Measurements from ENCODE around the gene GSTM5.
"Not testable (repeated sequence)": the region's sequence is repeated elsewhere in the genome, so short reads cannot be mapped to it uniquely, and the experiment has no call there.

The GSTM5 gene

DNA sequence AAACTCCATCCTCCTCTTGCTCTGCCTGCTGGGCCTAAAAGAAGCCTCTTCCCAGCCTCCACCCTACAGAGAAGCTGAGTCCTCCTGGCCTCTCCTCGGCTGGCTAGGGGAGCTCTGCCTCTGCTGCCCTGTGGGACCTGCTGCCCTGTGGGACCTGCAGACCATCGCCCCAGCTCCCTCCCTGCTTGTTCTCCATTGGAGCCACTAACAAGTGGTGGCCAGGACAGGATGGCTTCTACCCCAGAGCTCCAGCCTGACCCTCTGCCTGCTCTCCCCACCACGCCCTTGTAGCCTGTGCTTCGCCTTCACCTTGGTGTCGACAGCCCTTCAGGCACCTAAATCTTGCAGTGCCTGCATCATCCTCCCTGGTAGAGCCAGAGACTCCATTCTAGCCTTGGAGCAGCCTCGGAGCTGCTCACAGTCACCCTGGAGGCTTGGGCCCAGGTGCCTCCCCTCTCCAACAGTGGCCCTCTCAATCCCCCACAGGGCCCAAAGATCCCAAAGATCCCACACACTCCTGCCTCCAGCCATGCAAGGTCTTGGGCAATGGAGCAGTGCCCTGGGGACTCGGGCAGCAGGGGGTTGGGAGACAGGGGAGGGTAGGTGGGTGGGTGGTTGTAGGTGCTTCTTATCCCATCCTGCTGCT, 48.7 kb downstream of the GSTM5 start:
- no peak for DNase-seq (ENCODE audit: low read depth in 2 of 2, low spot score in 1 of 2)

DNA sequence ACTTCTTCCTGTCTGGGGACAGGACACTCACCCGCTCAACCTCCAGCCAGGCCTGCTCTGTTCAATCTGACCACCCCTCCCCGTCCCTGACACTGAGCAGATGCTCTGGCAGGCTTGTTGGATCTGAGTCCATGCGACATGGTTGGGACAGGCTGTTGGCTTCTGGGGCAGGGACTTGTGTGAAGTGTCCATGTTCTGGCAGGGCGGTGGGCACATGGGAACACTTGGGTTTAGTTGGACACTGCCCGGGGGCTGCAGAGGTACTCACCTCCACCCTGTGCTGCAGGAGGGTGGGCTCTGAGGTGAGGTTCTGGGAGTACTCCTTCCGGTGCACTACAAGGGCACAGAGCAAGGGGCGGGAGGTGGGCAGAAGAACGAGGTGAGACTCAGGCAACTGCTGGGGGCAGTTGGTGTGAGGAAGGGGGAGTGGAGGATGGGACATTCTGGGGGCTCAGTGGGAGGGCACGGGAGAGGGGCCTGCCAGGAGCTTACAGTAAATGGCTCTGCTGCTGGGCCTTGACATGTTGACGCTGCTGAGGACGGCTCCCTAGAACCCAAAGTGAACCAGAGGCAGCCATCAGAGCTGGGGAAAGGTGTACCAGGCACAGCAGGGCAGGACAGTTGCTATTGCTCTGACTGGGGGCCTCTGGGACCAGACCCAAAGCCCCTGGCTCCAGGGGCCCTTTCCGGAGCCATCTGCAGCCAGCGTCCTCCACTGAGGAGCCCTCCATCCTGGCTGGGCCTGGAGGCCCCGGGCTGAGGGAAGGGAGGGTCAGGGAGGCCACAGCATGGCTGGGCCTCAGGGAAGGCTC, 49.4 kb downstream of the GSTM5 start:
- no peak for DNase-seq (ENCODE audit: low read depth in 2 of 2, low spot score in 1 of 2)

GRCh38 chr1:109762039-109762585, 50.1 kb downstream of the GSTM5 start:
- no peak for DNase-seq (ENCODE audit: low read depth in 2 of 2, low spot score in 1 of 2)

GRCh38 chr1:109762821-109763645, 51.0 kb downstream of the GSTM5 start:
- DNase-seq (ENCODE audit: low read depth in 2 of 2, low spot score in 1 of 2) = no peak

GRCh38 chr1:109763646-109764415, 51.8 kb downstream of the GSTM5 start, which contains the start of gene EPS8L3:
EPS8L3 (minus strand) TSS chr1:109763923; CDS start chr1:109761749, 2,174 bp downstream.
- no peak for DNase-seq (ENCODE audit: low read depth in 2 of 2, low spot score in 1 of 2)

DNA sequence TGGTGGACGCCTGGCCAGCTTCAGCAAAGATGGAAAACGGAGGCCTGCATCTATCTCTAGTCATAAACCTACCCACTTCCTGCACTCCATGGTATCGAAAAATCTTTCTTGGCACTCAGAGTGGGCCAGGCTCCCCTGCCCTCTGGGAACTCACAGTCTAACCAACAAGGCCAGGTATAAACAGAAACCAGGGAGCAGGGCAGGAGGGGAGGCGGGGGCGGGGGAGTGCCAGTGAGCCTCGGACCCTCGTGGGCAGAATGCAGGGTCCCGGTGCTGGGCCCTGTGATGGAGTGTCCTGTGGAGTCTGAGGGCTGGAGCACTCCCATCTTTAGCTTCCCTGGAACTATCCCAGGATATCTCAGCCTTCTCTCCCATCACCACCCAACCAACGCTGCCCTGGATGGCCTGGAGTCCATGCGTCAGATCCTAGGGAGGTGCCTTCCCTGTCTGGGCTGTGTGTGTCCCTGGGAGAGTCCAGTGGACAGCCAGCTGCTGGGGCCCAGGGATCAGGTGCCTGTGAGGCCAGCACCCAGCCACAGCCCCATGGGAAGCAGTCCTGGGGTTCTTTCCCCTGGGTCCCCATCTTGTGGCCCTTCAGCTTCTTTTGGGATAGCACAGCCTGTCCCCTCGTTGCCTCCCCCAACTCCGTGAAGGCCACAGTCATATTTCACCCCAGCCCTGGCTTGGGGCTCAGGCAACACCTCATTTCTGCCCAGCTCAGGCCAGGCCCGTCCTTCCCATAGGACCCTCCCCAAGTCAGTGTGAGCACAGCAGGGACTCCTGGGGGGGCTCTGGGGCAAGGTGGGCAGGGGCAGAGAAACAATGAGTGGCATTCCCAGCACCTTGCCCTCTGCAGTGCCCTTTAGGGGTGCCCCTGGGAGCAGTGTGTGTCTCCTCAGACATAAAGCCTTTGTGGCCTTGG, 52.8 kb downstream of the GSTM5 start:
- DNase-seq (ENCODE audit: low read depth in 2 of 2, low spot score in 1 of 2) = no peak

DNA sequence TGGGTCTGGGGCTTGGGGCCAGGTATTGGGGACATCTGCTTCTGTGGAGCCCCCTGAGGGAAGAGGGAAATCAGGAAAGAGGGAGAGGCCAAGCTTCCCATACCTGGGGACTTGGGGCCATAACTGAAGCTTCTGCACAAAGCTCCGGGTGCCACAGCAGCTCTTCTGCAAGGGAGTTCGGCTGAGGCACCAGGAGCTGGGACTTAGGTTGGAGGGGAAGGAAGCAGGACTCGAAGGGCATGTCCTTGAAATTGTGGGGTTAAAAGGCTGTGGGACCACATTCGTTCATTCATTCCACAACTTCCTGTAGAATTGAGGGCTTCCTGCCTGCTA, 53.4 kb downstream of the GSTM5 start:
- no peak for DNase-seq (ENCODE audit: low read depth in 2 of 2, low spot score in 1 of 2)

DNA sequence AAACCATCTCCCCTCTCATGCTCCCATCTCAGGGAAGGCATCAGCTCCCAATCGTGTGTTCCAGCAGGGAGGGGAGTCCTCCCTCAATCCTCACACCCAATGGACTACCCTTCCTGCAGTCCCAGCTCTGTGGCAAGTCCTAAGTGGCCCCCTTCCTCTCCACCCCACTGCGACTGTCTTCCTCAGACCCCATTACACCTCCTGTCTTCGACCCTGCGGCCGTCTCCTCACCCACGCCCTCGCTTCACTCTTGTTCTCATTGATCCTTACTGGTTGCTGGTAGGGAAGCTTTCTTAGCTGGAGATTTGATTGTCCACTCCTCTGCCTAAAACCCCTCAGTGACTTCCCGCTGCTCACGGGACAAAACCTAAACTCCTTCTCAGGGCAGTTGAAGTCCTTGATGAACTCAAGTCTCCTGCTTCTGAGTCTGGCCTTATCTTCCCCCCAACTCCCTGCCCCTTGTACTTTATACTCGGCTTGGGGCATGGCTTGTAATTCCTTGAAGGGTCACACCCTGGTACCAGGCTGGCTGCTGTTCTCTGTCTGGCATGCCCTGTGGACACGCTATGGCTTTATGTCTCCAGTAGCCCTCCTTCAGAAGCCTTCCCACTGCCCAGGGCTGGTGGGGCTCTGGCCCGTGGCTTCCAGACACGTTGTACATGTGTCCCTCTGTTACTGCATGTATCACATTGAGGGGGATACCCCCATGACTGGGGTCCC, 54.0 kb downstream of the GSTM5 start:
- no peak for DNase-seq (ENCODE audit: low read depth in 2 of 2, low spot score in 1 of 2)

- not testable (repeated sequence) for DNase-seq (ENCODE audit: low read depth in 2 of 2, low spot score in 1 of 2)
Observed at GRCh38 chr1:109766991-109767636, 55.1 kb downstream of the GSTM5 start.
